ENCODE results near the gene TEX35.

DNA sequence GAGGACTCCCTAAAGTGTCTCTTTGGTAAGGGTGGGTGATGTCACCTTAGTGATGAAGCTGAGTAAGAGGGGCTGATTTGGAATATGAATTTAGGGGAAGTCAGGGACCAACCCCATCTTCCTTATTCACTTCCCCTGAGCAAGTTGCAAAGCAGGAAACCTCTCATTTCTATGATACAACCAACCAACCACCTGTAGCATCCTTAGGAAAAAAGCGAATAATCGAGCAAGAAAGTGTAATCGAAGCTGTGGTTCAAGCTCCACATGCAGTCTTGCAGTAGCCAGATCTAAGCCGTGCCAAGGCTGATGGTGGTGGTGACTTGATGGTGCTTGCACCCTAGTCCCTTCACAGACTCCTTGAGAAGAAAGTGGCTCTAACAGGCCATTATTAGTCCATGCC lies 3.2 kb downstream of the TEX35 start:
- TF ChIP-seq POLR2AphosphoS5 (IDR thresholded peaks at IDR 0.05; ENCODE audit: borderline replicate concordance, low read depth, low read length): no peak
- TF ChIP-seq EZH2 (IDR thresholded peaks at IDR 0.05): no peak
